ENCODE measurements around the gene SHC3. TPM values are rescaled to one million over a fixed set of nuclear protein-coding genes. Genes with fewer than 3 reads are reported as not detected.

Gene SHC3
- total and polyA plus RNA-seq, 4 donors = 0.10 to 6.9 (median 1.1) TPM; not detected in 1

DNA sequence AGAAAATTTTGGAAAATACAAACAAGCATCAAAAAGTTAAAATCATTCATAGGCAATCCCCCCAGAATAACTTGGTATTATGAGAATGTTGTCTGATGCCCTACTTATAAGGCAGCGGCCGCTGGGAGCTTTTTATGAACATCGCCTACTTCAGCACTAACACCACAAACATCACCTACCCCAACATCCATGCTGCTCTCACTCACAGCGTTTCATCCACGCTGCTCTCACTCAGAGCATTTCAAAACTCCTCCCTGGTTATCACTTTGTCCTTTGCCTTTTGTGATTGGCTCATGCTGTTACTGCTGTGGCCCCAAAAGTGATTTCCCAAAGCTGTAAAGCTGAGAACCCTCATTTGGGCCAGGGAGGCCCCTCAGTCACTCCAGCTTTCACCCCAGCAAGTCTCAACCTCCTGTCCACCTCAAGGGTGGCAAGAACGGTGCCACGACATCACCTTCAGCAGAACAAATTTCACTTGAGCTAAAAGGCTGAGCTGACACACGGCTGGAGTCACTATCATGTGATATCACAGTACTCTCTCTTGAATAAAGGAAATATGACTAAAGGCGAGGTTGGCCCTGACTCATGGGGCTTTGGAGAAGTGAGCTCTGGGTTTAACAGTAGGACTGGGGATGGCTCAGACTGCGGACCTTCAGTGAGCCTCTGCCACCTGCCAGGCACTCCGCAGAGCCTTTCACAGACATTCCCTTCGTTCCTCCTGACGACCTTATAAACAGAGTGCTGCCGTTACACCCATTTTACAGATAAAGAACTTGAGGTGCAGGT, 25.2 kb downstream of the SHC3 start:
- DNase-seq = peak in 1 of 2 donors; percentile 61
- no peak overlapping the region for H3K27ac ChIP-seq (ENCODE audit: low read depth in 1 of 2, low read length in 2 of 2)
- ATAC-seq (ENCODE audit: low FRiP score) = no peak
- no peaks in the 10 kb centered on the region for H3K36me3 ChIP-seq (ENCODE audit: control insufficient read depth in 1 of 2, insufficient read depth in 2 of 2, low read length in 1 of 2)
- no peaks in the 10 kb centered on the region for H3K27me3 ChIP-seq (ENCODE audit: control insufficient read depth in 1 of 2, insufficient read depth in 2 of 2, low read length in 1 of 2)
- intact Hi-C loops (cut with DNase I) = no loop called here
- no peak overlapping the region for H3K4me3 ChIP-seq (ENCODE audit: low read length in 2 of 2)
- WGBS, 2 donors = 67 to 74% methylated on average over 14 of the region's 14 CpGs
- peaks cover 0 to 2% of the 10 kb centered on the region in 2 donors for H3K4me1 ChIP-seq (ENCODE audit: control insufficient read depth in 1 of 2, insufficient read depth in 2 of 2, low read length in 2 of 2)
- H3K9me3 ChIP-seq (ENCODE audit: control insufficient read depth, low read length) = peaks cover 3% of the 10 kb centered on the region

GRCh38 chr9:89149726-89150125, 28.9 kb downstream of the SHC3 start:
- no peaks in the 10 kb centered on the region for H3K9me3 ChIP-seq (ENCODE audit: control insufficient read depth, low read length)
- ATAC-seq (ENCODE audit: low FRiP score) = no peak
- intact Hi-C loops (cut with DNase I) = no loop called here

DNA sequence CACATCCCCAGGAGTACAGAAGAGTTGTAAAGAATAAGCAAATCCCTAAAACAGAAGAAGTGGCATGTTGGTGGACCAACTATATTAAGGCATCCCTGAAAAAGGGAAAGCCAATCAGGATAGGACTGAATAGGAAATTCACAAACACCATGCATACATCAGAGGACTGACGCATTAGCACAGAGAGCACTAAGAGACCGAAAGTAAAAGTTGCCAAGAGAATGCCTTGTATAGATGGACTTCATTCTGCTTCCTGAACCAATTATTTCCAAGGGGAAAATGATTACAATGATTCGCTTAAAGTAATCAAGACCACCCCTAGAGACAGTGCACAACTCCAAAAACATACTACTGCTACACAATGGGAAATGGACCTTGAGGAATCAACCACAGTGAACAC, 33.5 kb downstream of the SHC3 start:
- intact Hi-C loops (cut with DNase I) = no loop called here
- Histone ChIP-seq H3K4me1 (ENCODE audit: control insufficient read depth in 1 of 2, insufficient read depth in 2 of 2, low read length in 2 of 2) (peaks cover 0 to 2% of the 10 kb centered on the region in 2 donors), H3K27me3 (ENCODE audit: control insufficient read depth in 1 of 2, insufficient read depth in 2 of 2, low read length in 1 of 2) (no peaks in the 10 kb centered on the region), H3K36me3 (ENCODE audit: control insufficient read depth in 1 of 2, insufficient read depth in 2 of 2, low read length in 1 of 2) (no peaks in the 10 kb centered on the region), H3K9me3 (ENCODE audit: control insufficient read depth, low read length) (no peaks in the 10 kb centered on the region), H3K4me3 (ENCODE audit: low read length in 2 of 2) (no peak overlapping the region), H3K27ac (ENCODE audit: low read depth in 1 of 2, low read length in 2 of 2) (no peak overlapping the region)
- WGBS, 2 donors = 81 to 84% methylated on average over 3 of the region's 3 CpGs
- no peak for ATAC-seq (ENCODE audit: low FRiP score)
- no peak for DNase-seq

More at GRCh38 chr9:89149726-89150125, 28.9 kb downstream of the SHC3 start:
- no peaks in the 10 kb centered on the region for H3K27me3 ChIP-seq (ENCODE audit: control insufficient read depth in 1 of 2, insufficient read depth in 2 of 2, low read length in 1 of 2)
- no peak for DNase-seq
- no peak overlapping the region for H3K4me3 ChIP-seq (ENCODE audit: low read length in 2 of 2)
- H3K4me1 ChIP-seq (ENCODE audit: control insufficient read depth in 1 of 2, insufficient read depth in 2 of 2, low read length in 2 of 2) = peaks cover 0 to 2% of the 10 kb centered on the region in 2 donors
- 93% methylated on average over 3 of the region's 3 CpGs for WGBS, 2 donors
- H3K27ac ChIP-seq (ENCODE audit: low read depth in 1 of 2, low read length in 2 of 2) = no peak overlapping the region
- no peaks in the 10 kb centered on the region for H3K36me3 ChIP-seq (ENCODE audit: control insufficient read depth in 1 of 2, insufficient read depth in 2 of 2, low read length in 1 of 2)

DNA sequence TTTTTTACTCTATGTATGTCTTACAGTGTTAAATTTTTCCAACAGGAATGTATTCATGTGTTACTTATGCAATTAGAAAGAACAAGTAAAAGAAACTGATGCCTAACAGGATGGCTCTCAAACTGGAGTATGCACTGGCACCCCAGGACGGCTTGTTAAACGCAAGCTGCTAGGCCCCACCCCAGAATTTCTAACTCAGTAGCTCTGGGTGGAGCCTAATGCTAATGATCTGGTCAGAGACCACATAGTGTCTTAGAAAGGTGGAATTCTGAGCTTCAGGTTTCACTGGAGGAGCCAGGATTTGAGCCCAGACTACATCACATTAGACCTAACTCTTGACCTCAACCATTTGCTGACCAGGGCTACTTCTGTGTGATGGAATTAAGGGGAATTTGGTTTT, 34.4 kb downstream of the SHC3 start:
- H3K4me1 ChIP-seq (ENCODE audit: control insufficient read depth in 1 of 2, insufficient read depth in 2 of 2, low read length in 2 of 2) = peaks cover 0 to 2% of the 10 kb centered on the region in 2 donors
- 57 to 67% methylated on average over 2 of the region's 2 CpGs for WGBS, 2 donors
- intact Hi-C loops (cut with DNase I) = no loop called here
- no peaks in the 10 kb centered on the region for H3K36me3 ChIP-seq (ENCODE audit: control insufficient read depth in 1 of 2, insufficient read depth in 2 of 2, low read length in 1 of 2)
- H3K9me3 ChIP-seq (ENCODE audit: control insufficient read depth, low read length) = no peaks in the 10 kb centered on the region
- H3K27ac ChIP-seq (ENCODE audit: low read depth in 1 of 2, low read length in 2 of 2) = no peak overlapping the region
- H3K27me3 ChIP-seq (ENCODE audit: control insufficient read depth in 1 of 2, insufficient read depth in 2 of 2, low read length in 1 of 2) = no peaks in the 10 kb centered on the region
- no peak overlapping the region for H3K4me3 ChIP-seq (ENCODE audit: low read length in 2 of 2)
- no peak for ATAC-seq (ENCODE audit: low FRiP score)
- DNase-seq = no peak

DNA sequence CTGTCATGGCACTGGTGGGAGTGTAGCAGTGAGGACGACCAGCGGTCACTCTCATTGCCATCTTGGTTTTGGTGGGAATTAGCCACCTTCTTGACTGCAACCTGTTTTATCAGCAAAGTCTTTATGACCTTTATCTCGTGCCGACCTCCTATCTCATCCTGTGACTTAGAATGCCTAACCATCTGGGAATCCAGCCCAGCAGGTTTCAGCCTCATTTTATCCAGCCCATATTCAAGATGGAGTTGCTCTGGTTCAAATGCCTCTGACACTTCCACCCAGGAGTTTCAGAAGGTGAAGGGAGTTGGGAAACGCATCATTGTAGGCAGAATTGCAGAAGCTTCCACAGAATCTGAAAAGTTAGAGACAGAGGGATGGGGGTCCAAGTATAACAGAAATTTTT, 35.4 kb downstream of the SHC3 start:
- H3K9me3 ChIP-seq (ENCODE audit: control insufficient read depth, low read length) = no peaks in the 10 kb centered on the region
- ATAC-seq (ENCODE audit: low FRiP score) (no peak), DNase-seq (no peak)
- no peak overlapping the region for H3K4me3 ChIP-seq (ENCODE audit: low read length in 2 of 2)
- no peak overlapping the region for H3K27ac ChIP-seq (ENCODE audit: low read depth in 1 of 2, low read length in 2 of 2)
- H3K27me3 ChIP-seq (ENCODE audit: control insufficient read depth in 1 of 2, insufficient read depth in 2 of 2, low read length in 1 of 2) = no peaks in the 10 kb centered on the region
- 87 to 89% methylated on average over 5 of the region's 5 CpGs for WGBS, 2 donors
- no peaks in the 10 kb centered on the region for H3K4me1 ChIP-seq (ENCODE audit: control insufficient read depth in 1 of 2, insufficient read depth in 2 of 2, low read length in 2 of 2)
- H3K36me3 ChIP-seq (ENCODE audit: control insufficient read depth in 1 of 2, insufficient read depth in 2 of 2, low read length in 1 of 2) = no peaks in the 10 kb centered on the region
- intact Hi-C loops (cut with DNase I) = no loop called here

DNA sequence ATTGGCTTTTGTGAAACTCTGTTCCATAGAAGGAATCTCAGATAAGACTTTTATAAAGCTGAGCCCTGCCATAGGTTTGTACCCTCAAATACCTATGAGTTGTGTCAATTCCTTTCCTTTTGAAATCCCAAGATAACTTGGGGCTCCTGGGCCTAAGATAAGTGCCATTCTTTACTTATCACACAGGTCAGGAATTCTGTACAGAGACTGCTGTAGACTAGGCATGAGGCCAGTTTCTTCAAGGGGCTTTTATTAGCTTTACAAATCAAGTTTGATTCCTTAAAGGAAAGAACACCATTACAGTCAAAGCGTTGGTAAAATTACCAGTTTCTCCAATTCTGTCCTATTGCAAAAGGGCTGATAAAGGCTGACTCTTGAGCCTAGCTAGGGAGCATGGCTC, 39.2 kb downstream of the SHC3 start:
- H3K27me3 ChIP-seq (ENCODE audit: control insufficient read depth in 1 of 2, insufficient read depth in 2 of 2, low read length in 1 of 2) = no peaks in the 10 kb centered on the region
- no peak for ATAC-seq (ENCODE audit: low FRiP score)
- H3K9me3 ChIP-seq (ENCODE audit: control insufficient read depth, low read length) = no peaks in the 10 kb centered on the region
- H3K27ac ChIP-seq (ENCODE audit: low read depth in 1 of 2, low read length in 2 of 2) = no peak overlapping the region
- H3K4me3 ChIP-seq (ENCODE audit: low read length in 2 of 2) = no peak overlapping the region
- no peaks in the 10 kb centered on the region for H3K36me3 ChIP-seq (ENCODE audit: control insufficient read depth in 1 of 2, insufficient read depth in 2 of 2, low read length in 1 of 2)
- intact Hi-C loops (cut with DNase I) = no loop called here
- peaks cover 0 to 4% of the 10 kb centered on the region in 2 donors for H3K4me1 ChIP-seq (ENCODE audit: control insufficient read depth in 1 of 2, insufficient read depth in 2 of 2, low read length in 2 of 2)
- no peak for DNase-seq
- WGBS, 2 donors = 62 to 81% methylated on average over 1 of the region's 1 CpG

DNA sequence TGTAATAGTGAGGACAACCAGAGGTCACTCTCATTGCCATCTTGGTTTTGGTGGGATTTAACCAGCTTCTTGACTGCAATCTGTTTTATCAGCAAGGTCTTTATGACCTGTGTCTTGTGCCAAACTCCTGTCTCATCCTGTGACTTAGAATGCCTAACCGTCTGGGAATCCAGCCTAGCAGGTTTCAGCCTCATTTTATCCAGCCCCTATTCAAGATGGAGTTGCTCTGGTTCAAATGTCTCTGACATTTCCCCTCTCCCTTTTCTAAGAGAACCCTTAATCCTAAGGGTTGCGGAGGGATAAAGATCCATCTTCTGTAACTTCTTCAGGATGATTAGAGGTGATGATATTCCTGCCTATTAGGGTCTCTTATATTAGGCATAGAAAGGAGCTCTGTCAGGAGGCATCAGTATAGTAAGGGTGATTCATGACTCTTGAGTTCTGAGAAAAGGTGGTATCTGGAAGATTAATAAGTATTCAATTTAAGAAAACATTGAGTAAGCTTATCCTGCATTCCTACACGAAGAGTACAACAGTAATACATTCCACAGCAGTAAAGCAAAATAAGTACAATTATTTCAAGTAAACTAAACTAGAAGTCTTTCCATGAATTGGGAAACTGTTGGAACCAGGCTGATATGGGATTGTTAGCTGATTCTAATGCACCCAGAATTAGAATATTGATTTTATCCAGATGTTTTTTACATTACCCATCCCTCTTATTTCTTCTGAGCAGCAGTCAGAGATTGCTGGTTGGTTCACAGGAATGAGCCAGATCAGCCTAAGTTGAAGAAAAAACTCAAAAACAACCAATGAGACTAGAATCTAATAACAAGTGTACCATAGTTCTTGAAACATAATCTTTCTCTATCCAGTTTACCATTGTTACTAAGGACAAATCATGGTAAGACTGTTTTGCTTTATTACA, 39.9 kb downstream of the SHC3 start:
- Histone ChIP-seq H3K36me3 (ENCODE audit: control insufficient read depth in 1 of 2, insufficient read depth in 2 of 2, low read length in 1 of 2) (no peaks in the 10 kb centered on the region), H3K9me3 (ENCODE audit: control insufficient read depth, low read length) (no peaks in the 10 kb centered on the region), H3K4me3 (ENCODE audit: low read length in 2 of 2) (no peak overlapping the region), H3K27me3 (ENCODE audit: control insufficient read depth in 1 of 2, insufficient read depth in 2 of 2, low read length in 1 of 2) (no peaks in the 10 kb centered on the region), H3K27ac (ENCODE audit: low read depth in 1 of 2, low read length in 2 of 2) (no peak overlapping the region), H3K4me1 (ENCODE audit: control insufficient read depth in 1 of 2, insufficient read depth in 2 of 2, low read length in 2 of 2) (peaks cover 0 to 4% of the 10 kb centered on the region in 2 donors)
- 66 to 69% methylated on average over 3 of the region's 3 CpGs for WGBS, 2 donors
- no peak for DNase-seq
- intact Hi-C loops (cut with DNase I) = no loop called here
- ATAC-seq (ENCODE audit: low FRiP score) = no peak

- ATAC-seq (ENCODE audit: low FRiP score) (peak; percentile 83), DNase-seq (peak in 1 of 2 donors; percentile 70)
- no peaks in the 10 kb centered on the region for H3K36me3 ChIP-seq (ENCODE audit: control insufficient read depth in 1 of 2, insufficient read depth in 2 of 2, low read length in 1 of 2)
- intact Hi-C loops (cut with DNase I) = no loop called here
- H3K27ac ChIP-seq (ENCODE audit: low read depth in 1 of 2, low read length in 2 of 2) = no peak overlapping the region
- H3K27me3 ChIP-seq (ENCODE audit: control insufficient read depth in 1 of 2, insufficient read depth in 2 of 2, low read length in 1 of 2) = no peaks in the 10 kb centered on the region
- peaks cover 0 to 4% of the 10 kb centered on the region in 2 donors for H3K4me1 ChIP-seq (ENCODE audit: control insufficient read depth in 1 of 2, insufficient read depth in 2 of 2, low read length in 2 of 2)
- H3K9me3 ChIP-seq (ENCODE audit: control insufficient read depth, low read length) = no peaks in the 10 kb centered on the region
- 31 to 33% methylated on average over 8 of the region's 8 CpGs for WGBS, 2 donors
- no peak overlapping the region for H3K4me3 ChIP-seq (ENCODE audit: low read length in 2 of 2)
Observed at GRCh38 chr9:89137542-89138462, 40.8 kb downstream of the SHC3 start.

Measured in aorta (tissue), 5 donors.